Measurements from ENCODE around the gene HNRNPUL2.

Gene HNRNPUL2

DNA sequence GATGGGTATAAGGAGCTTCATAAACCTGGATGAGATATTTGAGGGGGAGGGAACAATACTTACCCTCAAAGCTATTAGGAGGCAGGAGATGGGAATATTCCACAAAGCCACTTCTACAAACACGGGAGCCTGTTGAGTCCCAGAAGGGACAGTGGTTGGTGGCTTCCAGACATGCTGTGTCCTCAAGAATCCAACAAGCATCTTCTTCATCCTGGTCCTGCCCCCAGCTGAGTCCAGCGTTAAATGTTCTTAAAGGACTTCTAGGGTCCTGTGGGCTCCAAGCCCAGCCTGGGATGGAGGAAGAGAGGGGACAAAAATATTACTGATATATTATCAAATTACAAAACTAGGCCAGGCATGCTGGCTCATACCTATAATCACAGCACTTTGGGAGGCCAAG, 59.8 kb downstream of the HNRNPUL2 start:
- no peak for DNase-seq (ENCODE audit: low read depth)

DNA sequence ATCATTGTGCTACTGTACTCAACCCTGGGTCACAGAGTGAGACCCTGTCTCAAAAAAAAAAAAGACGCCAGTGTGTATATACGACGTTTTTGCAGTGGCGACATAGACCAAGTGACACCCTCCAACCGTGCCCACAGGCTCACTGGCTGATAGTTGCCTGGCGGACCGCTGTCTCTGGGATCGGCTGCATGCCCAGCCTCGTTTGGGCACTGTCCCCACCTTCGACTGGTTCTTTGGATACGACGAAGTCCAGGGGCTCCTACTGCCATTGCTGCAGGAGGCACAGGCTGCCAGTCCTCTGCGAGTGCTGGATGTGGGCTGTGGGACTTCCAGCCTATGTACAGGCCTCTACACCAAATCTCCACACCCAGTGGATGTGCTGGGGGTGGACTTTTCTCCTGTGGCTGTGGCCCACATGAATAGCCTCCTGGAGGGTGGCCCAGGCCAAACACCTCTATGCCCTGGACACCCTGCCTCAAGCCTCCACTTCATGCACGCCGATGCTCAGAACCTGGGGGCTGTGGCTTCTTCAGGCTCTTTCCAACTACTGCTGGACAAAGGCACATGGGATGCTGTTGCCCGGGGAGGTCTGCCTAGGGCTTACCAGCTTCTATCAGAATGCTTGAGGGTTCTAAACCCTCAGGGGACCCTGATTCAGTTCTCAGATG, 60.9 kb downstream of the HNRNPUL2 start:
- DNase-seq (ENCODE audit: low read depth): no peak

DNA sequence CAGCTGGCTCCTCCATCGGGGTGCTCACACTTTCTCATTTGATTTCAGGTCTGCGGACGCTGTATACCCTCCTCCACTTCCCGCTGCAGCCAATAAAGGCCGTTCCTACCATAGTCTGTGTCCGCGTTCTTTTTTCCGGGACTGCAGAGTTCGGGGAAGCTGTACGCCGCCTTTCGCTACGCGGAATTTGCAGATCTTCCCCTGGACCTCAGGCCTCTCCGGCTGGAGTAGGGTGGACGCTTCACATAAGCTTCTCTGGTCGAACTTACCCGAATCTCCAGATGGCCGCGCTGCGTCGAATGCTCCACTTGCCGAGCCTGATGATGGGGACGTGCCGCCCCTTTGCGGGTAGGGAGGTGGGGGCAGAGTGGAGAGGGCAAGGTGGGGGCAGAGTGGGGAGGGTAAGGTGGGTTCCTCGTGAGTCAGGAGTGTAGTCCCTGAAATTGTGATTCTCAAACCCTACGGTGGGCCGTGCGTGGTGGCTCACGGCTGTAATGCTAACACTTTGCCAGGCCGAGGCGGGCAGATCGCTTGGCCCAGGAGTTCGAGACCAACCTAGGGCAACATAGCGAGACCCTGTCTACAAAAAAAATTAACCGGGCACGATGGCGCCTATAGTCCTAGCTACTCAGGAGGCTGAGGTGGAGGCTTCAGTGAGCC, 61.5 kb downstream of the HNRNPUL2 start:
- DNase-seq (ENCODE audit: low read depth): no peak

GRCh38 chr11:62665075-62665598, 62.1 kb downstream of the HNRNPUL2 start, which contains the start of the genes C11orf98 and CSKMT:
Gene C11orf98, minus strand, starts transcription at chr11:62665210. Its CDS starts 41 bp downstream, at chr11:62665169.
Gene CSKMT, plus strand, starts transcription at chr11:62665312. Its CDS starts 568 bp downstream, at chr11:62665880.
- DNase-seq (ENCODE audit: low read depth): peak; percentile 80

DNA sequence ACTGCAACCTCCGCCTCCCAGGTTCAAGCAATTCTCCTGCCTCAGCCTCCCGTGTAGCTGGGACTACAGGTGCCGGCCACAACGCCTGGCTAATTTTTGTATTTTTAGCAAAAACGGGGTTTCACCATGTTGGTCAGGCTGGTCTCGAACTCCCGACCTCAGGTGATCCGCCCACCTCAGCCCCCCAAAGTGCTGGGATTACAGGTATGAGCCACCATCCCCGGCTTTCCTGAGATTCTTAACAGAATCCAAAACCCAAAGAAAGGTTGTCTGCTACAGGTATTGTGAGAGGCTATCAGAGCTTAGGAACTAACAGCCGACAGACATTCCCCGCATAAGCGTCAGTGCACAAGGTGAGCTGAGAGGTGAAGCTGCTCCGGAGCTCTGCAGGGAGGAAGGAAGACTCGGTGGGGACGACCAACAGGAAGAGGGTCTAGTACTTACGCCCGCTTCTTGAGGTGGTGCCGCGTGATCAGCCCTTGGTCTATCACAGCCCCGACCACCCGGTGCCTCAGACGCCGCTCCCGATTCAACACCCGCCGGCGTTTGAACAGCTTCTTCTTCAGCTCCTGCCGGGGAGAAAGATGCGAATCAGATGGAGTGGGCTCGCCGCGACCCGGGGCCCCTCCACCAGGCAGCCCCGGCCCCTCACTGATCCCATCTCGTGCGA, 62.7 kb downstream of the HNRNPUL2 start:
- DNase-seq (ENCODE audit: low read depth): no peak

All from HS-5 (cell line).